GM23338 (cell line): ENCODE data around the gene CTNNA3.

Source experiments
- CREB1 ChIP-seq: fragments of 250-450 bp; sonication (Bioruptor Pico); IDR thresholded peaks from 2 replicates; pipeline ENCODE4 v1.5.0; 2020; ENCODE audit warnings: low read depth, mild to moderate bottlenecking, moderate library complexity
- EZH2 ChIP-seq: fragments of 200-600 bp; sonication (generic); IDR thresholded peaks from one replicate; pipeline ENCODE4 v1.8.0; 2017; ENCODE audit warnings: antibody characterized with exemption, mild to moderate bottlenecking, low read depth; ENCODE audit not compliant: unreplicated experiment
- EZH2phosphoT487 ChIP-seq: fragments of 200-600 bp; sonication (generic); IDR thresholded peaks from one replicate; pipeline ENCODE4 v1.8.1; 2018; ENCODE audit warnings: antibody characterized with exemption; ENCODE audit not compliant: unreplicated experiment
- NANOG ChIP-seq: IDR thresholded peaks from 2 replicates; pipeline ENCODE4 v1.6.1; 2016; ENCODE audit warnings: antibody characterized with exemption, borderline replicate concordance
- ZNF331 ChIP-seq: fragments of 250-450 bp; sonication (Bioruptor Pico); IDR thresholded peaks from 2 replicates; pipeline ENCODE4 v1.5.0; 2020; ENCODE audit warnings: low read depth, mild to moderate bottlenecking, moderate library complexity
- TF ChIP-seq, protein P1 (sequence below), 2 experiments: fragments of 200-600 bp in 1 of 2; sonication (generic) in 1 of 2; conservative IDR thresholded peaks; 2 replicates each; pipeline versions ENCODE4 v1.5.1 to v1.6.1; 2016 to 2017; ENCODE audit warnings: antibody characterized with exemption in 2 of 2, low read depth in 2 of 2, mild to moderate bottlenecking in 2 of 2, moderate library complexity in 1 of 2
- TF ChIP-seq, protein P2 (sequence below): IDR thresholded peaks from one replicate; pipeline ENCODE4 v1.6.1; 2018; ENCODE audit warnings: antibody characterized with exemption; ENCODE audit not compliant: unreplicated experiment
- TF ChIP-seq, protein P3 (sequence below): IDR thresholded peaks from 2 replicates; pipeline ENCODE4 v1.6.1; 2016; ENCODE audit warnings: antibody characterized with exemption

DNA sequence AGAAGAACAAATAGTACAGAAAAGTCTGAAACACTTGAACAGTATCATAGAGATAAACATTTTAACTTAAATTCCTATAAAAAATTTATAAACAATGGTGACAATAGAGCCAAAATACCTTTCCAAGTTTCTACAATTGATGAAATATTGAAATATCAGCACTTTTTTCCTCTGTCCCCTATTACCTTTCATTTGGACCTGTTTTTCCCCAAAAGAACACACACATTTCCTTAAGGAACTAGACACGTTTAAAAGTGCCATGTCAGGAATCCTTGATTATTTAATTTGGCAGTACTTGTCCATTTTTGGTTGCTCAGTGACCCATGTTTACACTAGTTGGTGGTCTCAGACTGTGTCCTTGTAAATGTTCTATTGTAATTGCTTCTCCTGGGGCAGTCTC, 162.6 kb downstream of the CTNNA3 start:
- TF ChIP-seq, protein P1, sequence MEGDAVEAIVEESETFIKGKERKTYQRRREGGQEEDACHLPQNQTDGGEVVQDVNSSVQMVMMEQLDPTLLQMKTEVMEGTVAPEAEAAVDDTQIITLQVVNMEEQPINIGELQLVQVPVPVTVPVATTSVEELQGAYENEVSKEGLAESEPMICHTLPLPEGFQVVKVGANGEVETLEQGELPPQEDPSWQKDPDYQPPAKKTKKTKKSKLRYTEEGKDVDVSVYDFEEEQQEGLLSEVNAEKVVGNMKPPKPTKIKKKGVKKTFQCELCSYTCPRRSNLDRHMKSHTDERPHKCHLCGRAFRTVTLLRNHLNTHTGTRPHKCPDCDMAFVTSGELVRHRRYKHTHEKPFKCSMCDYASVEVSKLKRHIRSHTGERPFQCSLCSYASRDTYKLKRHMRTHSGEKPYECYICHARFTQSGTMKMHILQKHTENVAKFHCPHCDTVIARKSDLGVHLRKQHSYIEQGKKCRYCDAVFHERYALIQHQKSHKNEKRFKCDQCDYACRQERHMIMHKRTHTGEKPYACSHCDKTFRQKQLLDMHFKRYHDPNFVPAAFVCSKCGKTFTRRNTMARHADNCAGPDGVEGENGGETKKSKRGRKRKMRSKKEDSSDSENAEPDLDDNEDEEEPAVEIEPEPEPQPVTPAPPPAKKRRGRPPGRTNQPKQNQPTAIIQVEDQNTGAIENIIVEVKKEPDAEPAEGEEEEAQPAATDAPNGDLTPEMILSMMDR (conservative IDR thresholded peaks at IDR 0.05; ENCODE audit: low read depth in 2 of 2) = no peak
- TF ChIP-seq, protein P2, sequence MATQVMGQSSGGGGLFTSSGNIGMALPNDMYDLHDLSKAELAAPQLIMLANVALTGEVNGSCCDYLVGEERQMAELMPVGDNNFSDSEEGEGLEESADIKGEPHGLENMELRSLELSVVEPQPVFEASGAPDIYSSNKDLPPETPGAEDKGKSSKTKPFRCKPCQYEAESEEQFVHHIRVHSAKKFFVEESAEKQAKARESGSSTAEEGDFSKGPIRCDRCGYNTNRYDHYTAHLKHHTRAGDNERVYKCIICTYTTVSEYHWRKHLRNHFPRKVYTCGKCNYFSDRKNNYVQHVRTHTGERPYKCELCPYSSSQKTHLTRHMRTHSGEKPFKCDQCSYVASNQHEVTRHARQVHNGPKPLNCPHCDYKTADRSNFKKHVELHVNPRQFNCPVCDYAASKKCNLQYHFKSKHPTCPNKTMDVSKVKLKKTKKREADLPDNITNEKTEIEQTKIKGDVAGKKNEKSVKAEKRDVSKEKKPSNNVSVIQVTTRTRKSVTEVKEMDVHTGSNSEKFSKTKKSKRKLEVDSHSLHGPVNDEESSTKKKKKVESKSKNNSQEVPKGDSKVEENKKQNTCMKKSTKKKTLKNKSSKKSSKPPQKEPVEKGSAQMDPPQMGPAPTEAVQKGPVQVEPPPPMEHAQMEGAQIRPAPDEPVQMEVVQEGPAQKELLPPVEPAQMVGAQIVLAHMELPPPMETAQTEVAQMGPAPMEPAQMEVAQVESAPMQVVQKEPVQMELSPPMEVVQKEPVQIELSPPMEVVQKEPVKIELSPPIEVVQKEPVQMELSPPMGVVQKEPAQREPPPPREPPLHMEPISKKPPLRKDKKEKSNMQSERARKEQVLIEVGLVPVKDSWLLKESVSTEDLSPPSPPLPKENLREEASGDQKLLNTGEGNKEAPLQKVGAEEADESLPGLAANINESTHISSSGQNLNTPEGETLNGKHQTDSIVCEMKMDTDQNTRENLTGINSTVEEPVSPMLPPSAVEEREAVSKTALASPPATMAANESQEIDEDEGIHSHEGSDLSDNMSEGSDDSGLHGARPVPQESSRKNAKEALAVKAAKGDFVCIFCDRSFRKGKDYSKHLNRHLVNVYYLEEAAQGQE = no peak
- TF ChIP-seq EZH2 = no peak
- no peak for TF ChIP-seq NANOG
- TF ChIP-seq, protein P3, sequence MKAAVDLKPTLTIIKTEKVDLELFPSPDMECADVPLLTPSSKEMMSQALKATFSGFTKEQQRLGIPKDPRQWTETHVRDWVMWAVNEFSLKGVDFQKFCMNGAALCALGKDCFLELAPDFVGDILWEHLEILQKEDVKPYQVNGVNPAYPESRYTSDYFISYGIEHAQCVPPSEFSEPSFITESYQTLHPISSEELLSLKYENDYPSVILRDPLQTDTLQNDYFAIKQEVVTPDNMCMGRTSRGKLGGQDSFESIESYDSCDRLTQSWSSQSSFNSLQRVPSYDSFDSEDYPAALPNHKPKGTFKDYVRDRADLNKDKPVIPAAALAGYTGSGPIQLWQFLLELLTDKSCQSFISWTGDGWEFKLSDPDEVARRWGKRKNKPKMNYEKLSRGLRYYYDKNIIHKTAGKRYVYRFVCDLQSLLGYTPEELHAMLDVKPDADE = no peak
- TF ChIP-seq CREB1 (CRISPR knock-in tag) = no peak
- no peak for TF ChIP-seq ZNF331 (CRISPR knock-in tag)
- TF ChIP-seq EZH2phosphoT487 = no peak
